ENCODE data around the gene BRCC3.

Gene BRCC3

GRCh38 chrX:155094468-155095061, 23.3 kb downstream of the BRCC3 start:
- CTCF ChIA-PET: interaction anchor here (0.6 to 1.1 kb wide), 3 partner anchors 14 to 139 kb away, joined by 3 to 4 read pairs (median 3); no protein-coding TSS in a partner anchor
- peak; percentile 52 for TF ChIP-seq CTCF (conservative IDR thresholded peaks at IDR 0.05; ENCODE audit: low read depth)
- no peak for DNase-seq (ENCODE audit: low spot score)
- no peak overlapping the region for H3K27ac ChIP-seq
- POLR2A ChIA-PET (ENCODE audit: low non-redundant PET): no interaction called here

GRCh38 chrX:155105919-155106318, 34.6 kb downstream of the BRCC3 start:
- POLR2A ChIA-PET (ENCODE audit: low non-redundant PET): no interaction called here
- DNase-seq (ENCODE audit: low spot score): no peak
- no peak overlapping the region for H3K27ac ChIP-seq
- TF ChIP-seq CTCF (conservative IDR thresholded peaks at IDR 0.05; ENCODE audit: low read depth): no peak
- CTCF ChIA-PET: interaction anchor here (0.6 kb wide), 1 partner anchor 71 kb away, joined by 3 read pairs; no protein-coding TSS in a partner anchor

GRCh38 chrX:155108427-155108826, 37.1 kb downstream of the BRCC3 start:
- no peak for TF ChIP-seq CTCF (conservative IDR thresholded peaks at IDR 0.05; ENCODE audit: low read depth)
- no peak for DNase-seq (ENCODE audit: low spot score)
- CTCF ChIA-PET: interaction anchor here (1.1 kb wide), 1 partner anchor 13 kb away, joined by 3 read pairs; no protein-coding TSS in a partner anchor
- POLR2A ChIA-PET (ENCODE audit: low non-redundant PET): no interaction called here
- no peak overlapping the region for H3K27ac ChIP-seq

GRCh38 chrX:155112171-155112570, 40.9 kb downstream of the BRCC3 start:
- DNase-seq (ENCODE audit: low spot score): peak; percentile 55
- H3K27ac ChIP-seq: no peak overlapping the region
- CTCF ChIA-PET: interaction anchor here (0.6 kb wide), 1 partner anchor 497 kb away, joined by 3 read pairs; no protein-coding TSS in a partner anchor
- POLR2A ChIA-PET (ENCODE audit: low non-redundant PET): no interaction called here
- no peak for TF ChIP-seq CTCF (conservative IDR thresholded peaks at IDR 0.05; ENCODE audit: low read depth)

- CTCF ChIA-PET: no interaction called here
- POLR2A ChIA-PET (ENCODE audit: low non-redundant PET): no interaction called here
- no peak for DNase-seq (ENCODE audit: low spot score)
- H3K27ac ChIP-seq: no peak overlapping the region
- no peak for TF ChIP-seq CTCF (conservative IDR thresholded peaks at IDR 0.05; ENCODE audit: low read depth)
Observed at GRCh38 chrX:155113097-155113496, 41.8 kb downstream of the BRCC3 start.

GRCh38 chrX:155115174-155115819, 44.0 kb downstream of the BRCC3 start:
- TF ChIP-seq CTCF (conservative IDR thresholded peaks at IDR 0.05; ENCODE audit: low read depth): no peak
- POLR2A ChIA-PET (ENCODE audit: low non-redundant PET): no interaction called here
- no peak overlapping the region for H3K27ac ChIP-seq
- no peak for DNase-seq (ENCODE audit: low spot score)
- CTCF ChIA-PET: no interaction called here
